CD14-positive monocyte (primary cell): ENCODE results near the gene RIPOR1. TPM values are rescaled to one million over a fixed set of nuclear protein-coding genes. Genes with fewer than 3 reads are reported as not detected.

Source experiments
- DNase-seq, 3 donors: peaks; one replicate each; pipeline ENCODE4 v3.0.0-alpha.2; 2011 to 2022
- H2AFZ ChIP-seq: 2 replicates; pipeline ENCODE4 v1.6.0; 2012; ENCODE audit warnings: mild to moderate bottlenecking, low read depth, low read length, inconsistent platforms; ENCODE audit not compliant: insufficient read depth, poor library complexity, severe bottlenecking
- H3K27ac ChIP-seq, 2 donors: 1 replicate in 1 of 2; 2 replicates in 1 of 2; pipeline ENCODE4 v1.5.1; 2012 to 2013; ENCODE audit warnings: low read length in 2 of 2, control low read depth in 1 of 2, inconsistent platforms in 1 of 2, low read depth in 1 of 2, mild to moderate bottlenecking in 1 of 2
- H3K27me3 ChIP-seq, 2 donors: one replicate each; pipeline versions ENCODE4 v1.6.0 to v1.6.1; 2011 to 2013; ENCODE audit warnings: low read length in 2 of 2; ENCODE audit not compliant: control insufficient read depth in 2 of 2, insufficient read depth in 2 of 2
- H3K36me3 ChIP-seq, 2 donors: replicated peaks in 1 of 2; 1 replicate in 1 of 2; 2 replicates in 1 of 2; pipeline versions ENCODE4 v1.5.1 to v1.6.1; 2012 to 2013; ENCODE audit warnings: low read length in 2 of 2, control low read depth in 1 of 2, inconsistent platforms in 1 of 2, mild to moderate bottlenecking in 1 of 2; ENCODE audit not compliant: insufficient read depth in 2 of 2, control insufficient read depth in 1 of 2
- H3K4me1 ChIP-seq, 2 donors: 1 replicate in 1 of 2; 2 replicates in 1 of 2; pipeline versions ENCODE4 v1.5.1 to v1.6.1; 2012 to 2013; ENCODE audit warnings: low read length in 2 of 2, control low read depth in 1 of 2, inconsistent platforms in 1 of 2, mild to moderate bottlenecking in 1 of 2, moderate library complexity in 1 of 2; ENCODE audit not compliant: insufficient read depth in 2 of 2, control insufficient read depth in 1 of 2
- H3K4me2 ChIP-seq: replicated peaks from 2 replicates; pipeline ENCODE3; 2012; ENCODE audit warnings: low read length, moderate library complexity, mild to moderate bottlenecking; ENCODE audit not compliant: poor library complexity, severe bottlenecking; ENCODE audit errors: extremely low read depth
- H3K4me3 ChIP-seq, 3 experiments: fragments of 200-600 bp in 1 of 3; sonication (generic) in 1 of 3; replicated peaks in 1 of 3; 1 replicate in 2 of 3; 2 replicates in 1 of 3; pipeline ENCODE4 v1.5.1; 2011 to 2013; ENCODE audit warnings: low read length in 3 of 3, mild to moderate bottlenecking in 3 of 3, control low read depth in 2 of 3, low read depth in 2 of 3, inconsistent platforms in 1 of 3, moderate library complexity in 1 of 3
- H3K79me2 ChIP-seq: 2 replicates; pipeline ENCODE4 v1.6.0; 2012; ENCODE audit warnings: mild to moderate bottlenecking, control low read depth, inconsistent platforms, low read length, moderate library complexity; ENCODE audit not compliant: insufficient read depth
- H3K9ac ChIP-seq: 2 replicates; pipeline ENCODE4 v1.6.0; 2017; ENCODE audit warnings: low read length, mild to moderate bottlenecking; ENCODE audit not compliant: insufficient read depth, poor library complexity, severe bottlenecking
- H3K9me3 ChIP-seq, 2 donors: replicated peaks in 1 of 2; 1 replicate in 1 of 2; 2 replicates in 1 of 2; pipeline versions ENCODE4 v1.5.1 to v1.6.1; 2012 to 2013; ENCODE audit warnings: low read length in 2 of 2, control low read depth in 1 of 2; ENCODE audit not compliant: control insufficient read depth in 1 of 2, insufficient read depth in 1 of 2
- H4K20me1 ChIP-seq: 2 replicates; pipeline ENCODE4 v1.6.0; 2012; ENCODE audit warnings: mild to moderate bottlenecking, low read length, control low read depth, moderate library complexity; ENCODE audit not compliant: insufficient read depth
- H3K27ac Mint-ChIP-seq, 7 donors: one replicate each; pipeline ENCODE4 v1.8.0; 2020; ENCODE audit warnings: mild to moderate bottlenecking in 7 of 7, mixed read lengths in 7 of 7, moderate library complexity in 6 of 7, inconsistent platforms in 2 of 7
- H3K27me3 Mint-ChIP-seq, 3 donors: one replicate each; pipeline ENCODE4 v1.8.0; 2021 to 2022; ENCODE audit warnings: low read depth in 3 of 3, mild to moderate bottlenecking in 3 of 3, mixed read lengths in 3 of 3, moderate library complexity in 3 of 3, inconsistent platforms in 1 of 3
- H3K36me3 Mint-ChIP-seq, 2 donors: one replicate each; pipeline ENCODE4 v1.8.0; 2020; ENCODE audit warnings: mixed read lengths in 2 of 2, inconsistent platforms in 1 of 2, mild to moderate bottlenecking in 1 of 2
- H3K4me1 Mint-ChIP-seq: one replicate; pipeline ENCODE4 v1.8.0; 2020; ENCODE audit warnings: mild to moderate bottlenecking, mixed read lengths
- H3K4me3 Mint-ChIP-seq, 2 donors: one replicate each; pipeline ENCODE4 v1.8.0; 2020; ENCODE audit warnings: mild to moderate bottlenecking in 2 of 2, mixed read lengths in 2 of 2, moderate library complexity in 1 of 2
- H3K9me3 Mint-ChIP-seq, 7 donors: one replicate each; pipeline ENCODE4 v1.8.0; 2020 to 2022; ENCODE audit warnings: mixed read lengths in 7 of 7, mild to moderate bottlenecking in 6 of 7, moderate library complexity in 6 of 7, inconsistent platforms in 2 of 7
- WGBS: methylation state at CpG from one replicate; pipeline ENCODE4 v1.1.5; 2013; ENCODE audit warnings: missing lambda C conversion rate; ENCODE audit not compliant: insufficient coverage; 5-methylcytosine and 5-hydroxymethylcytosine counted together
- intact Hi-C, 2 donors: fragments of 100-400 bp; cut with micrococcal nuclease; formaldehyde crosslinking; loops; one replicate each; pipeline versions ENCODE4 v1.15.0 to v1.15.1; 2023
- polyA plus RNA-seq, 3 donors: library from polyadenylated mRNA; depleted of rRNA in 1 of 3; unstranded in 2 of 3; stranded (reverse) in 1 of 3; fragments of 300-500 nt in 2 of 3; fragments of >200 nt in 1 of 3; fragmentation: Illumina TruSeq in 2 of 3; gene quantifications; 1 replicate in 2 of 3; 2 replicates in 1 of 3; pipeline ENCODE4 v1.2.3, GENCODE V29; 2012 to 2021
- small RNA-seq: library from RNA; depleted of rRNA; stranded (forward); fragments of <200 nt; gene quantifications from one replicate; pipeline ENCODE3, GENCODE V24; 2012; ENCODE audit warnings: low read depth; ENCODE audit not compliant: insufficient read length
- TF ChIP-seq, protein P1 (sequence below): fragments of 200-600 bp; IDR thresholded peaks from one replicate; pipeline ENCODE4 v1.8.0; 2022; ENCODE audit warnings: antibody characterized with exemption, mild to moderate bottlenecking

The RIPOR1 gene
- polyA plus RNA-seq, 3 donors: 8.6 to 115 (median 17.5) TPM

DNA sequence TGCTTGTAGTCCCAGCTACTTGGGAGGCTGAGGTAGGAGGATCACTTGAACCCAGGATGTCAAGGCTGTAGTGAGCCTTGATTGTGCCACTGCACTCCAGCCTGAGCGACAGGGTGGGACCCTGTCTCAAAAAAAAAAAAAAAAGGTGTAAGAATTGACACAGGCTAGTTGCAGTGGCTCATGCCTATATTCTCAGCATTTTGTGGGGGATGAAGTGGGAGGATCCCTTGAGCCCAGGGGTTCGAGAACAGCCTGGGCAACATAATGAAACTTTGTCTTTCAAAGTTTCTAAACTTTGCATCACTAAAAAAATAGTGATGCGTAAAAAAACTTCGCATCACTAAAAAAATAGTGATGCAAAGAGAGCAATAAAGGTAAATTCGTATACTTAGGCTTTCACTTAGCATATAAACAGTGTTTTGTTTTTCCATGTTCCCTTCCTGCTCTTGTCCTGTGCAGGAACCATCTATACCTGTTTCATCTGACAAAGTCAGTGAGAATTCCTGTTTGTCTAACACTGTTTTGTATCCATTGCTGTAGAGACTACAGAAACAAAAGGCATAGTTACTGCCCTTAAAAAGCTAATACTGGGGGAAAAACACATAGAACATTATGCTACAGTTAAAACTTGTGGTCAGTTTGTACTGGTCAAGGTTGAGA is 65.8 kb downstream of the RIPOR1 start:
- Histone ChIP-seq H2AFZ (no peak overlapping the region), H3K9me3 (no peaks in the 10 kb centered on the region), H4K20me1 (peaks cover 78% of the 10 kb centered on the region), H3K4me2 (no peak overlapping the region), H3K36me3 (peaks cover 14 to 31% of the 10 kb centered on the region in 2 donors), H3K4me3 (no peak overlapping the region), H3K4me1 (no peaks in the 10 kb centered on the region), H3K27ac (no peak overlapping the region), H3K9ac (no peak overlapping the region), H3K27me3 (no peaks in the 10 kb centered on the region), H3K79me2 (peaks cover 62% of the 10 kb centered on the region)
- no peak overlapping the region for H3K4me3 Mint-ChIP-seq
- WGBS: 100% methylated on average over 1 of the region's 5 CpGs
- H3K9me3 Mint-ChIP-seq: no peaks in the 10 kb centered on the region
- no peaks in the 10 kb centered on the region for H3K4me1 Mint-ChIP-seq
- peak overlapping the region in 3 of 7 donors; percentile 26 to 79 (median 47) for H3K27ac Mint-ChIP-seq
- no peak for DNase-seq
- peaks cover 28 to 48% of the 10 kb centered on the region in 2 donors for H3K36me3 Mint-ChIP-seq
- no peaks in the 10 kb centered on the region for H3K27me3 Mint-ChIP-seq
- intact Hi-C loops: no loop called here
- TF ChIP-seq, protein P1, sequence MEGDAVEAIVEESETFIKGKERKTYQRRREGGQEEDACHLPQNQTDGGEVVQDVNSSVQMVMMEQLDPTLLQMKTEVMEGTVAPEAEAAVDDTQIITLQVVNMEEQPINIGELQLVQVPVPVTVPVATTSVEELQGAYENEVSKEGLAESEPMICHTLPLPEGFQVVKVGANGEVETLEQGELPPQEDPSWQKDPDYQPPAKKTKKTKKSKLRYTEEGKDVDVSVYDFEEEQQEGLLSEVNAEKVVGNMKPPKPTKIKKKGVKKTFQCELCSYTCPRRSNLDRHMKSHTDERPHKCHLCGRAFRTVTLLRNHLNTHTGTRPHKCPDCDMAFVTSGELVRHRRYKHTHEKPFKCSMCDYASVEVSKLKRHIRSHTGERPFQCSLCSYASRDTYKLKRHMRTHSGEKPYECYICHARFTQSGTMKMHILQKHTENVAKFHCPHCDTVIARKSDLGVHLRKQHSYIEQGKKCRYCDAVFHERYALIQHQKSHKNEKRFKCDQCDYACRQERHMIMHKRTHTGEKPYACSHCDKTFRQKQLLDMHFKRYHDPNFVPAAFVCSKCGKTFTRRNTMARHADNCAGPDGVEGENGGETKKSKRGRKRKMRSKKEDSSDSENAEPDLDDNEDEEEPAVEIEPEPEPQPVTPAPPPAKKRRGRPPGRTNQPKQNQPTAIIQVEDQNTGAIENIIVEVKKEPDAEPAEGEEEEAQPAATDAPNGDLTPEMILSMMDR: no peak

DNA sequence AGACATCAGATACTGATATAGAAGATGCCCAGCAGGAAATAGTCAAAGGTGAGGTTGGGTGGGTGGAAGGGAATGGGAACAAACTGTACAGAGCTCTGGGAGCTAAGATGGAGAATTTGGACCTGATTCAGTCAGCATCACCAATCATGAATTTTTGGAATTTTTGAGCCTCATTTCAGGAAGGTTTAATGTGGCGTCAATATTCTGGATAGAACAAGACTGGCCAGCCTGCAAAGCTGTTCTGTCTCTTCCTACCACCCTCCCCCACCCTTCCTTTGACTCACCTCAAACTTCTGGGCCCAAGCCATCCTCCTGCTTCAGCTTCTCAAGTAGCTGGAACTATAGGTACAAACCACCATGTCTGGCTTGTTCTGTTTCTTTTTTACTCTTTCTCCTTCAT is 66.3 kb downstream of the RIPOR1 start:
- H3K4me3 Mint-ChIP-seq: no peak overlapping the region
- intact Hi-C loops: no loop called here
- H3K36me3 Mint-ChIP-seq: peaks cover 23 to 48% of the 10 kb centered on the region in 2 donors
- H3K27ac ChIP-seq: no peak overlapping the region
- peak overlapping the region in 1 of 7 donors; percentile 33 for H3K27ac Mint-ChIP-seq
- no peak overlapping the region for H3K9ac ChIP-seq
- no peaks in the 10 kb centered on the region for H3K4me1 Mint-ChIP-seq
- peaks cover 84% of the 10 kb centered on the region for H4K20me1 ChIP-seq
- H3K9me3 ChIP-seq: no peaks in the 10 kb centered on the region
- no peak overlapping the region for H3K4me2 ChIP-seq
- 100% methylated on average over 1 of the region's 1 CpG for WGBS
- H3K9me3 Mint-ChIP-seq: no peaks in the 10 kb centered on the region
- no peaks in the 10 kb centered on the region for H3K27me3 ChIP-seq
- TF ChIP-seq, protein P1: no peak
- H2AFZ ChIP-seq: no peak overlapping the region
- DNase-seq: no peak
- H3K36me3 ChIP-seq: peaks cover 12 to 31% of the 10 kb centered on the region in 2 donors
- no peak overlapping the region for H3K4me3 ChIP-seq
- peaks cover 68% of the 10 kb centered on the region for H3K79me2 ChIP-seq
- H3K27me3 Mint-ChIP-seq: no peaks in the 10 kb centered on the region
- H3K4me1 ChIP-seq: no peaks in the 10 kb centered on the region

Small RNA genes lying within 50 kb of the gene (small RNA-seq; reads per million reads assigned to genes)
- gene AC027682.3: not detected

Other genes with a start within 250 kb of the RIPOR1 start
- 1 to 10 TPM in 2 of 3 donors, under 1 TPM in 1; 0.79 to 3.2 (median 3.0) TPM for gene PLEKHG4, start 249.3 kb upstream of the RIPOR1 start, polyA plus RNA-seq
- not detected for gene KCTD19, start 202.1 kb upstream of the RIPOR1 start, polyA plus RNA-seq
- gene LRRC36, start 202.0 kb upstream of the RIPOR1 start, polyA plus RNA-seq: 1 to 10 TPM in 2 of 3 donors, under 1 TPM in 1; 0.65 to 3.2 (median 1.8) TPM
- 100 to 1,000 TPM in 1 of 3 donors, 10 to 100 TPM in 2; 63.1 to 123 (median 78.6) TPM for gene TPPP3, start 135.3 kb upstream of the RIPOR1 start, polyA plus RNA-seq
- gene ZDHHC1, start 112.4 kb upstream of the RIPOR1 start, polyA plus RNA-seq: 10 to 100 TPM in 1 of 3 donors, 1 to 10 TPM in 2; 3.3 to 14.2 (median 6.0) TPM
- not detected for gene HSD11B2, start 97.7 kb upstream of the RIPOR1 start, polyA plus RNA-seq
- 100 to 1,000 TPM; 354 to 687 (median 631) TPM for gene ATP6V0D1, start 47.7 kb upstream of the RIPOR1 start, polyA plus RNA-seq
- under 1 TPM in 2 of 3 donors, not detected in 1; 0.32 to 0.54 TPM for gene AGRP, start 45.3 kb upstream of the RIPOR1 start, polyA plus RNA-seq
- gene CTCF, start 33.7 kb downstream of the RIPOR1 start, polyA plus RNA-seq: 10 to 100 TPM in 2 of 3 donors, 1 to 10 TPM in 1; 8.4 to 29.9 (median 17.7) TPM
- gene CARMIL2, start 116.3 kb downstream of the RIPOR1 start, polyA plus RNA-seq: 1 to 10 TPM in 1 of 3 donors, under 1 TPM in 1, not detected in 1; 0.30 to 1.5 TPM
- 10 to 100 TPM; 11.8 to 26.0 (median 14.9) TPM for gene ACD, start 131.4 kb downstream of the RIPOR1 start, polyA plus RNA-seq
- gene PARD6A, start 132.1 kb downstream of the RIPOR1 start, polyA plus RNA-seq: 1 to 10 TPM; 2.7 to 6.9 (median 6.1) TPM
- 1 to 10 TPM in 2 of 3 donors, under 1 TPM in 1; 0.92 to 6.2 (median 3.2) TPM for gene ENKD1, start 137.9 kb downstream of the RIPOR1 start, polyA plus RNA-seq
- 10 to 100 TPM in 1 of 3 donors, 1 to 10 TPM in 2; 4.1 to 11.3 (median 4.6) TPM for gene C16orf86, start 138.0 kb downstream of the RIPOR1 start, polyA plus RNA-seq
- 1 to 10 TPM; 3.7 to 9.4 (median 3.8) TPM for gene GFOD2, start 190.5 kb downstream of the RIPOR1 start, polyA plus RNA-seq